K562 (cell line): ENCODE results near the gene ACSL6.

Source experiments
- EGR1 ChIP-seq: fragments of 450-650 bp; conservative IDR thresholded peaks from 2 replicates; pipeline ENCODE4 v1.6.1; 2017; ENCODE audit warnings: mild to moderate bottlenecking
- PHB2 ChIP-seq: fragments of 450-650 bp; IDR thresholded peaks from 2 replicates; pipeline ENCODE4 v1.6.1; 2017; ENCODE audit warnings: low read depth
- RBM25 ChIP-seq: fragments of 200-400 bp; formaldehyde crosslinking; IDR thresholded peaks from 2 replicates; pipeline ENCODE4 v1.6.1; 2018; ENCODE audit warnings: low read length, low read depth, moderate library complexity; ENCODE audit not compliant: severe bottlenecking
- SIX5 ChIP-seq, 2 experiments: IDR thresholded peaks; 2 replicates each; pipeline ENCODE4 v1.6.1; 2011; ENCODE audit warnings: low read length in 2 of 2, borderline replicate concordance in 1 of 2, low read depth in 1 of 2, mild to moderate bottlenecking in 1 of 2, moderate library complexity in 1 of 2; ENCODE audit not compliant: insufficient read depth in 1 of 2
- TF ChIP-seq, protein P1 (sequence below): fragments of 250-450 bp; sonication (Bioruptor Pico); IDR thresholded peaks from 2 replicates; pipeline ENCODE4 v1.5.0; 2020; ENCODE audit warnings: mild to moderate bottlenecking, borderline replicate concordance
- TF ChIP-seq, protein P2 (sequence below): sonication (generic); formaldehyde crosslinking; IDR thresholded peaks from 2 replicates; pipeline ENCODE4 v1.8.1; 2023; ENCODE audit warnings: mild to moderate bottlenecking, missing genetic modification reagents

DNA sequence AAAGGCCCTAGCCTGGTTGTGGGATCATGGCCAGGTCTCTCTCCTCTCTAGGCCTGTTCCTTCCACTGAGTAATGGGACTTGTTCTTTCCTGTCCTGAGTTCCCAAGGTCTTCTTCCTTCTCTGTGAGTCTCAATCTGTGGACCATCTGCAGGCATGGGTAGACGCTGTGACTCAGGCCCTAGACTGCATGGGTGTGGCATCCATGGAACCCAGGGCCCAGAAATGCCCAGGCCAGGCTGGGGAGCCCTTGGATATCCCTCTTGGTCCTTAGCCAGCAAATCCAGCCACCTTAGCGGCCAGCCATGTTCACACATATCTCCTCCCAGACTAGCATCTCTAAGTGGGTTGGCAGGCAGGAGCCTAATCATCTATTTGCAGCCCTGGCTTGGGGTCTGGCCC, 2.3 kb upstream of the ACSL6 start:
- TF ChIP-seq PHB2 (no peak), SIX5 (IDR thresholded peaks at IDR 0.05; ENCODE audit: borderline replicate concordance in 1 of 2, insufficient read depth in 1 of 2, low read depth in 1 of 2, low read length in 2 of 2) (no peak), RBM25 (no peak), EGR1 (no peak)
- TF ChIP-seq, protein P1, sequence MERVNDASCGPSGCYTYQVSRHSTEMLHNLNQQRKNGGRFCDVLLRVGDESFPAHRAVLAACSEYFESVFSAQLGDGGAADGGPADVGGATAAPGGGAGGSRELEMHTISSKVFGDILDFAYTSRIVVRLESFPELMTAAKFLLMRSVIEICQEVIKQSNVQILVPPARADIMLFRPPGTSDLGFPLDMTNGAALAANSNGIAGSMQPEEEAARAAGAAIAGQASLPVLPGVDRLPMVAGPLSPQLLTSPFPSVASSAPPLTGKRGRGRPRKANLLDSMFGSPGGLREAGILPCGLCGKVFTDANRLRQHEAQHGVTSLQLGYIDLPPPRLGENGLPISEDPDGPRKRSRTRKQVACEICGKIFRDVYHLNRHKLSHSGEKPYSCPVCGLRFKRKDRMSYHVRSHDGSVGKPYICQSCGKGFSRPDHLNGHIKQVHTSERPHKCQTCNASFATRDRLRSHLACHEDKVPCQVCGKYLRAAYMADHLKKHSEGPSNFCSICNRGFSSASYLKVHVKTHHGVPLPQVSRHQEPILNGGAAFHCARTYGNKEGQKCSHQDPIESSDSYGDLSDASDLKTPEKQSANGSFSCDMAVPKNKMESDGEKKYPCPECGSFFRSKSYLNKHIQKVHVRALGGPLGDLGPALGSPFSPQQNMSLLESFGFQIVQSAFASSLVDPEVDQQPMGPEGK: no peak
- TF ChIP-seq, protein P2, sequence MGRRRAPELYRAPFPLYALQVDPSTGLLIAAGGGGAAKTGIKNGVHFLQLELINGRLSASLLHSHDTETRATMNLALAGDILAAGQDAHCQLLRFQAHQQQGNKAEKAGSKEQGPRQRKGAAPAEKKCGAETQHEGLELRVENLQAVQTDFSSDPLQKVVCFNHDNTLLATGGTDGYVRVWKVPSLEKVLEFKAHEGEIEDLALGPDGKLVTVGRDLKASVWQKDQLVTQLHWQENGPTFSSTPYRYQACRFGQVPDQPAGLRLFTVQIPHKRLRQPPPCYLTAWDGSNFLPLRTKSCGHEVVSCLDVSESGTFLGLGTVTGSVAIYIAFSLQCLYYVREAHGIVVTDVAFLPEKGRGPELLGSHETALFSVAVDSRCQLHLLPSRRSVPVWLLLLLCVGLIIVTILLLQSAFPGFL (CRISPR knock-in tag): no peak
